ENCODE results near the gene SMC6. TPM values are rescaled to one million over a fixed set of nuclear protein-coding genes. Genes with fewer than 3 reads are reported as not detected.

Gene SMC6
- total RNA-seq, 2 donors from 2014 or later: 6.1 to 12.2 TPM

GRCh38 chr2:17646081-17646554, 107.5 kb downstream of the SMC6 start:
- Histone ChIP-seq H3K27me3 (no peaks in the 10 kb centered on the region), H3K4me3 (no peak overlapping the region), H3K27ac (peak overlapping the region in 1 of 2 donors; percentile 48), H3K9me3 (no peaks in the 10 kb centered on the region), H3K4me1 (peaks cover 0 to 46% of the 10 kb centered on the region in 2 donors), H3K36me3 (no peaks in the 10 kb centered on the region)
- TF ChIP-seq CTCF (IDR thresholded peaks at IDR 0.05): peak; percentile 76 to 90
- peak; percentile 66 for DNase-seq (ENCODE audit: low spot score)

DNA sequence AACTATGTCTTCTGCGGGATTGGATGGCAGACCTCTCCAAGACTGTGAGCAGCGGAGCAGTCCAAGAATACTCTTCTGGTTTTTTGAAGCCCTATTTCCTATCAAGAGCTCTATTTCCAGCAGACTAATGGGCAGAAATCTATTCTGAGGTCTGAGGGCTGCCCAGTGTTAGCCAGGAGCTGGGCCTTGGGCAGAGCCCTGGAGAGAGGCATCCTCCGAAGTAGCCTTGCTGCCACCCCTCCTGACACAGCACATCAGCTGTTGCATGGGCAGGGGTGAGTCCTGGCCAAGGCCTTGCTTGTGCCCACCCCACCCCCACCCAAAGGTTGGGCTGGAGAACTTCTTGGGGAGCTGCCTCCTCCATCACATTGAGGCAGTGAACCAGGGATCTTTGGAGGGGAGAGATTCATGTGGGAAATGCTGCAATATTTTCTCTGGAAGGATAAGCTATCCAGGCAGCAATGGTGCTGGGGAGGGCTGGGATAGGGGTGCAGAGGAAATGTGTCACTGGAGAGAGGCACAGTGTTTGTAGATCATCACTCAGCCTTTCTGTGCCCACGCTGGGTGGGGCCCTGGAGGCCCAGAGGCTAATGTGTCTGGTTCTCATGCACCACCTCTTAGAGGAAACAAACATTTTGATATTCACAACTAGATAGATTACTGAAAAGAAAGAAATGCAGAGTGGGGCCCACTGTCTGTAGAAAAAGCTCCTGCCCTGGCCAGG, 108.5 kb downstream of the SMC6 start:
- Histone ChIP-seq H3K36me3 (no peaks in the 10 kb centered on the region), H3K4me3 (no peak overlapping the region), H3K9me3 (no peaks in the 10 kb centered on the region), H3K27ac (peak overlapping the region; percentile 12 to 48), H3K27me3 (no peaks in the 10 kb centered on the region), H3K4me1 (peaks cover 0 to 46% of the 10 kb centered on the region in 2 donors)
- no peak for TF ChIP-seq CTCF (IDR thresholded peaks at IDR 0.05)
- no peak for DNase-seq (ENCODE audit: low spot score)

- TF ChIP-seq CTCF (IDR thresholded peaks at IDR 0.05): no peak
- H3K4me3 ChIP-seq: no peak overlapping the region
- no peaks in the 10 kb centered on the region for H3K36me3 ChIP-seq
- peak; percentile 72 for DNase-seq (ENCODE audit: low spot score)
- H3K4me1 ChIP-seq: peaks cover 0 to 46% of the 10 kb centered on the region in 2 donors
- H3K27ac ChIP-seq: peak overlapping the region; percentile 18 to 48
- no peaks in the 10 kb centered on the region for H3K9me3 ChIP-seq
- H3K27me3 ChIP-seq: no peaks in the 10 kb centered on the region
These were observed 110.5 kb downstream of the SMC6 start for GRCh38 chr2:17643031-17643615.

DNA sequence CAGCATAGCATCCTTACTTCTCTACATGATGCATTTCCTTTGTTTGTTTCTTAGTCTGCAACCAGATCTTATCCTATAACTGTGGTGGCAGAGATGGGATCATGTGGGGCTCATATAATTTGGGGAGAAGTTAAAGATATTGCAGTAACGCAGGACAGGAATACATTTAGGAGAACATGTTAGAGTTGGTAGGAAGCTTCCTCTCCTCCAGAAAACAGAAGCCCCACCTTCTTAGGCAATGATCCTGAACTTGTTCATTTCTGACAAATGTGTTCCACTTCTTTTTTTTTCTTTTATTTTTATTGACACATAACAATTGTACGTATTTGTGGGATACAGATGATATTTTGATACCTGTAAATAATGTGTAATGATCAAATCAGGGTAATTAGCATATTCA, 113.2 kb downstream of the SMC6 start:
- Histone ChIP-seq H3K27ac (no peak overlapping the region), H3K4me1 (peaks cover 0 to 39% of the 10 kb centered on the region in 2 donors), H3K36me3 (no peaks in the 10 kb centered on the region), H3K27me3 (no peaks in the 10 kb centered on the region), H3K4me3 (no peak overlapping the region), H3K9me3 (no peaks in the 10 kb centered on the region)
- TF ChIP-seq CTCF (IDR thresholded peaks at IDR 0.05): no peak
- DNase-seq (ENCODE audit: low spot score): no peak

DNA sequence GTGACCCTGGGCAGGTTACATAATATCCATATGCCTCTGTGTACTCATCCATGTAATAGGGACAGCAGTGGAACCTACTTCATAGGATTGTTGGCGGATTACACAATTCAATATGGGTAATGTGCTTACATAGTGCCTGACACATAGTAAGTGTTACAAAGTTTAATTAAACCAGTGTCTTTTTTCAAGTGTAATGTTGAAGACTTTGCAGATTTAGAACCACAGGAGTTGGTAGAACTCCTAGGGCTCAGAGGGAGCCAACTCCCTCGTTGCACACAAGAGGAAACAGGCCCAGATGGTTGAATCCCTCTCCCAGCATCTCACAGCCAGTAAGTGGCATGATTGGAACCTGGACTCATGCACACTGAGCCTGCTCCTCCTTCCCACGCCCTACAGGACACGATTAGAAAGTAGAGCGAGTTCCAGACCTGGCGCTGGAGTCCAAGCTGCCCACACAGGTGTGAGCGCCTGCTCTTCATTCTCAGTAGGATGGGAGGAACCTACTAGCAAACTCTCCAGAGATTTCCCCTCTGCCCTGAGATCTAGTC, 115.3 kb downstream of the SMC6 start:
- H3K9me3 ChIP-seq: no peaks in the 10 kb centered on the region
- H3K27me3 ChIP-seq: no peaks in the 10 kb centered on the region
- H3K36me3 ChIP-seq: no peaks in the 10 kb centered on the region
- H3K4me1 ChIP-seq: peaks cover 0 to 17% of the 10 kb centered on the region in 2 donors
- no peak overlapping the region for H3K4me3 ChIP-seq
- no peak for DNase-seq (ENCODE audit: low spot score)
- TF ChIP-seq CTCF (IDR thresholded peaks at IDR 0.05): no peak
- no peak overlapping the region for H3K27ac ChIP-seq
